Skeletal muscle satellite cell (primary cell): Measurements from ENCODE around the gene WDR5.

ENCODE experiments used
- H3K27me3 ChIP-seq: 2 replicates; pipeline ENCODE4 v1.7.0; 2013; ENCODE audit warnings: low read length; ENCODE audit not compliant: control insufficient read depth, insufficient read depth
- H3K36me3 ChIP-seq: 2 replicates; pipeline ENCODE4 v1.7.0; 2013; ENCODE audit warnings: mild to moderate bottlenecking, control low read depth, low read length; ENCODE audit not compliant: insufficient read depth
- H3K4me1 ChIP-seq: 2 replicates; pipeline ENCODE4 v1.7.0; 2013; ENCODE audit warnings: low read length; ENCODE audit not compliant: control insufficient read depth, insufficient read depth
- H3K4me2 ChIP-seq: 2 replicates; pipeline ENCODE4 v1.7.0; 2013; ENCODE audit warnings: mild to moderate bottlenecking, low read length
- H3K4me3 ChIP-seq: 2 replicates; pipeline ENCODE4 v1.7.0; 2013; ENCODE audit warnings: low read length
- H3K9ac ChIP-seq: 2 replicates; pipeline ENCODE4 v1.7.0; 2013; ENCODE audit warnings: mild to moderate bottlenecking, low read depth, low read length, moderate library complexity
- H3K9me3 ChIP-seq: replicated peaks from 2 replicates; pipeline ENCODE4 v1.7.0; 2013; ENCODE audit warnings: mild to moderate bottlenecking, control low read depth, low read length

The WDR5 gene

DNA sequence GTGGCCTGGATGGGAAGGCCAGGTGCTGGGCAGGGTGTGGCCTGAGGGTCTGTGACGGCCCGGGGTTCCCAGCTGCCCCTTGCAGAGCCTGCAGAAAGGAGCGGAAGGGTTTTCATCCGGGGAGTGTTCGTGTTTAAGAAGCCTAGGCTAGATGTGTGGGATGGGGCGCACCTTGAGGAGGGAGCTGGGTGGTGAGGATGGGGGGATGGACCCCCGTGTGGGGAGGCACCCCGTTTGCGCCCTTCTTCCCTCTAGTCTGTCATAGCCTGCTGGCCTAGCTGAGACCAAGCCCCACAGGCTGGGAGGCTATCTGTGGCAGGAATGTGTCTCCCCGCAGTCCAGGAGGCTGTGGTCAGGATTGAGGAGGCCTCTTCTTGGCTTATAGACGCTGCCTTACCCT lies 16.6 kb downstream of the WDR5 start:
- no peaks in the 10 kb centered on the region for H3K27me3 ChIP-seq
- H3K4me1 ChIP-seq: no peaks in the 10 kb centered on the region
- H3K4me3 ChIP-seq: no peak overlapping the region
- no peak overlapping the region for H3K4me2 ChIP-seq
- H3K36me3 ChIP-seq: peaks cover 98% of the 10 kb centered on the region
- no peak overlapping the region for H3K9ac ChIP-seq
- no peaks in the 10 kb centered on the region for H3K9me3 ChIP-seq

DNA sequence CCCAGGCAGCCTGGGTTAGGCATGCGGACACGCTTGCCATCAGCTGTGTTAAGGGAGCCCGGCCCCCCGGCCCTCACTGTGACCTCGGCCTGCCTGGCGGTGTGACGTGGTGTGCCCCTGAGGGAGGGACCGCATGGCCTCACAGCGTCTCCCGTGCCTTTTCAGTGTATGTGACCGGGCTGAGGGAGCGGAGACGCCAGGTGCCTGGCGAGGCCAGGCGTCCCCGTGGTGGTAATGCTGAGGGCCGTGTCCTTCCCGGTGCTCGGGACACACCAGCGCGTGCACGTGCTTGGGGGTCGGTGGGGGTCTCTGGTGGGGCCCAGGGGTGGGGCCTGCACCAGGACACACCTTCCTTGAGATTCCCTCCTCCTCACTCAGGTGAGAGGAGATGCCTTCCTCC lies 17.6 kb downstream of the WDR5 start:
- Histone ChIP-seq H3K9ac (no peak overlapping the region), H3K36me3 (peaks cover 99% of the 10 kb centered on the region), H3K4me2 (no peak overlapping the region), H3K4me3 (no peak overlapping the region), H3K4me1 (no peaks in the 10 kb centered on the region), H3K9me3 (no peaks in the 10 kb centered on the region), H3K27me3 (no peaks in the 10 kb centered on the region)

DNA sequence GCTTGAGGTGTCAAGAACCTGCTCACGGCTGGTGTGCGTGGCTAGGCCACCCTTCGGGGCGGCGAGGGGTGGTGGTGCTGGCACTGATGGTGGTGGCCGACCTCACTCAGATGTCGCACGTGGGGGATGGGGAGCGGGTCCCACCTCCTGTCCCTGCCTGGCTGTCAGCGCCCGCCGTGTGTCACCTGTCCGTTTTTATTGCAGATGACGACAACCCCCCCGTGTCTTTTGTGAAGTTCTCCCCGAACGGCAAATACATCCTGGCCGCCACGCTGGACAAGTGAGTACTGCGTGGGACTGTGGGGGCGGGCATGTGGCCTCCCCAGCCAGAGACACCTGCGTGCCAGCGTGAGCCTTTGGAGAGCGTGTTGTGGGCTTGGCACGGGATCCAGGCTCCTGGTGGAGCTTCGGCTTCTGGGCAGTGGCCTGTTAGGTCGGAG lies 18.4 kb downstream of the WDR5 start:
- H3K4me2 ChIP-seq: no peak overlapping the region
- H3K4me1 ChIP-seq: no peaks in the 10 kb centered on the region
- H3K9ac ChIP-seq: no peak overlapping the region
- H3K9me3 ChIP-seq: no peaks in the 10 kb centered on the region
- no peak overlapping the region for H3K4me3 ChIP-seq
- H3K27me3 ChIP-seq: no peaks in the 10 kb centered on the region
- peaks cover 99% of the 10 kb centered on the region for H3K36me3 ChIP-seq

DNA sequence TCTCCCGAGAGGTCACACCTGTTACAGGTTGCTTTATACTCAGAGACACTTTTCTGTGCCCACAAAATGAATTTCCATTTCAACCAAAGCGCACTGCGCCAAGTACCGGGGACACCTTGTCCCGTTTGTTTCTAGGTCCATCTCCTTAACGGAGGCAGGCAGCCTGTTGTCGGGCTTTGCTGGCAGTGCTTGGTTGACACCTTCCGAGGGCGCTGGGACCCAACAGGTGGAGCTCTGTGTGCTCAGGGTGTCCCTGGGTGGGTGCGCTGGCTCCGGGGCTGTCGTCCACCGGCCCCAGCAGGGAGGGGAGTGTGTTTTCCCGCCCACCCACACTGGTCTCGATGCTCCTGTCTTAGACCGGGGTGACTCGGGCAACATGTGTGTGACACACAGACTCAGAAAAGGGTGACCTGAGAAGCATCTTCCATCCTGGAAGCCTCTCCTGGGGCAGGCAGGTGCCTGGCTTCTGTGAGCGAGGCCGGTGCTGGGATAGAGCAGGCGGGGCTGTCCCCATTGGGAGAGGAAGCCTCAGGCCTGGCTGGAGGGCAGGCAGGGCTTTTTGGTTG lies 20.0 kb downstream of the WDR5 start:
- H3K4me3 ChIP-seq: no peak overlapping the region
- peaks cover 88% of the 10 kb centered on the region for H3K36me3 ChIP-seq

DNA sequence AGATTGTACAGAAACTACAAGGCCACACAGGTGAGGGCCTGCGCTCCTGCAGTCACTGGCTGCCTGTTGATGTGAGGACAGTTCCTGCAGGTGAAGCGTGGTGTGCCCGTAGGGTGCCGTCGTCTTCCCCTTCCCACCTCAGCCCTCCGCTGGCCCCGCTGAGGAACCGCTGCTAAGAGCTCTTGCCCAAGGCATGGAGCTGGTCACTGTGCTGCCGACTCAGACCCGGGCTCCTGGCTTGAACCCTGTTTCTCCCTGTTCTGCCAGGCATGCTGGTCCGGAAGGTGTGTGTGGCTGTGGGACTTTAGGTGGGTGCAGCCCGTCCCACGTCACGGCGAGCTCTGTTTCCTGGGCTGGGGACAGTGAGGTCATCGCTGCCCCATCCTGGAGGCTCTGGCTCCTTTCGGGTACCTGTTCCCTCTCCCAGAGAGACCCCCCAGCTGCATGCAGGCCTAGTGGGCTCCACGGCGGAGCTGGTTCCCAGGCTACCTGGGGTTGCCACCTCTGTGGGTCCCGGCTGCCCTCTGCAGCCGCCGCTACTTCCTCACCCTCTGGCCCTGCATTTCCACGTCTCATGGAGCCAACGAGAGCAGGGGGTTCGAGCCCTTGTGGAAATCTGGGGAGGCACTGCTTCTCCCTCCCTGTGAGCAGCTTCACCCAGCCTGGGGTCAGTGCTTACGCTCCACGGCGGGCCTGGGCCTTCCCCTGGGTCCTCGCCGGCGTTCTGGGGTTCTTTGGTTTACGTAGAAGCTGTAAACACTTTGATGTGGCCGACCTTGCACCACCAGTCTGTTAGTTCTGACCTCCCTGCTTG lies 20.9 kb downstream of the WDR5 start:
- H3K36me3 ChIP-seq: peaks cover 80% of the 10 kb centered on the region

More for the DNA sequence above, 20.0 kb downstream of the WDR5 start:
- Histone ChIP-seq H3K27me3 (no peaks in the 10 kb centered on the region), H3K4me1 (no peaks in the 10 kb centered on the region), H3K9me3 (no peaks in the 10 kb centered on the region), H3K9ac (no peak overlapping the region), H3K4me2 (no peak overlapping the region)

DNA sequence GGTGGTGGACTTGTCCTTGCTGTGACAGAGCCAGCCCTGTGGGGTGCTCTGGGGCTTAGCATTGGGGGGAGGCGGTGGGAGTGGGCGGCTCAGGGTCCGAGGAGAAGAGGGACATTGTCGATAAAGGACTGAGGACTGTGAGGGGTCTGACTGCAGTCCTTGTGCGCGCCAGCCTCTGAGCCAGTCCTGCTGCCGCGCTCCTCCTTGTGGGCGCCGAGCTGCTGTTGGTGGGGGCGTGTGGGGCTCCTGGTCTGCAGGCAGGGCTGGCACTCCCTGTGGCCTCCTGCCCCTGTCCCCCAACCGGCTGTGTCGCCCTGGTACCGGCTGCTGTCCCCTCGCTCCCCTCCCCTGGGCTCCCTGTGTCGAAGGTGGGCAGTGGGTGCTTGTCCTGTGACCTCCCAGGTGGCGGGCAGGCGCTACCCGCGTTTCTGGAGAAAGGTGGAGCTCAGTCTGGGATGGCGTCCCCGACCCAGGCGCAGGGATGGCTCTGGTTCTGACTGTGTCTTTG lies 21.6 kb downstream of the WDR5 start:
- no peaks in the 10 kb centered on the region for H3K4me1 ChIP-seq
- H3K27me3 ChIP-seq: no peaks in the 10 kb centered on the region
- H3K4me3 ChIP-seq: no peak overlapping the region
- H3K36me3 ChIP-seq: peaks cover 73% of the 10 kb centered on the region
- H3K9me3 ChIP-seq: no peaks in the 10 kb centered on the region
- no peak overlapping the region for H3K9ac ChIP-seq
- no peak overlapping the region for H3K4me2 ChIP-seq

More for the DNA sequence above, 20.9 kb downstream of the WDR5 start:
- no peak overlapping the region for H3K4me3 ChIP-seq
- no peaks in the 10 kb centered on the region for H3K27me3 ChIP-seq
- no peak overlapping the region for H3K4me2 ChIP-seq
- no peaks in the 10 kb centered on the region for H3K9me3 ChIP-seq
- H3K9ac ChIP-seq: no peak overlapping the region
- no peaks in the 10 kb centered on the region for H3K4me1 ChIP-seq

DNA sequence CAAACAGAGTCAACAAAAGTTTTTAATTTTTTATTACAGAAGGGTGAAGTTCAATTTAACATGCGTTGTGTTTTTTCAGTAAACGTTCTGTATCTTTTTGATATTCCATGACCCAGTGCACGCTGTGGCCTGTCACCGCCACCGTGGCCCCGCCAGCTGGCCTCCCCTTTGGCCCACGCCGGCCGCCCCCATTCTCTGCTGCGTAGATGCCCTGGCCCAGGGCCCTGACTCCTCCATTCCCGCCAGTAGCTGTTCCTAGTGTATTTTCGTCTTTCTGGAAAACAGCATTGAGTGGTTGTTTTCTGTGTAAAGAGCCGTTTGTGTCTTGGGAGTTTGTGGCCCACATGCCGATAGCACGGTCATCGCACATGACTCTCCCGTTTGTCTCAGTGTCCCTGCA lies 22.4 kb downstream of the WDR5 start:
- no peak overlapping the region for H3K4me3 ChIP-seq
- no peaks in the 10 kb centered on the region for H3K9me3 ChIP-seq
- H3K9ac ChIP-seq: no peak overlapping the region
- peaks cover 65% of the 10 kb centered on the region for H3K36me3 ChIP-seq
- H3K27me3 ChIP-seq: no peaks in the 10 kb centered on the region
- peaks cover 5% of the 10 kb centered on the region for H3K4me1 ChIP-seq
- no peak overlapping the region for H3K4me2 ChIP-seq

DNA sequence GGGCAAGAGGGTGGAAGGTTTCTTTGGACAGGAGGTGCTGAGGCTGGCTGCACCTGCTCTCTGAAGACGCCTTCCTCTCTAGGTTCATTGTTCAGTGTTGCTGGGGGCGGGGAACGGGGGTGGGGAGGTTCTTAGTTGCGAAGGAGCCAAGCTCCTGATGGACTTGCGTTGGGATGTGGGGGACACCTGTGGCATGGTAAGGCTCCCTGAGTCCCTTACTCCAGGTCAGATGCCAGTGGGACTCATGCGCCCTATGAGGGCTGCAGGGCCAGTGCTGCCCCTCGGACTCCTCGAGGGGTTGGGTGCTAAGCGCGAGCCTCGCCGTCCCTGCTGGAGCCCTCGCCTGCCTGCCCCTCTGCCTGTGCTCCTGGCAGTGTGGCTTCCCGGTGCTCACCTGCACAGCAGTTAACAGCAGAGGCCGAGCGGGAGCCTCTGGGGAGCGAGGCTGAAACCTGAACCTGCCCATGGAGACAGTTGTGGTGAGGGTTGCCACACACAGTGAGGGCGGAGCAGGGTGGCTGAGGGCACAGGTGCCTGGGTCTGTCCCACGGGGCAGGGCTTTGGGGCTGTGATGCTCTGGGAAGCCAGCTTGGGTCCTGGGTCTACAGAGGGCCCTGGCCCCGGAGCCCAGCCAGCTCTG lies 23.0 kb downstream of the WDR5 start:
- H3K36me3 ChIP-seq: peaks cover 59% of the 10 kb centered on the region
- H3K9ac ChIP-seq: no peak overlapping the region
- H3K4me3 ChIP-seq: no peak overlapping the region
- no peak overlapping the region for H3K4me2 ChIP-seq
- peaks cover 11% of the 10 kb centered on the region for H3K4me1 ChIP-seq
- H3K9me3 ChIP-seq: no peaks in the 10 kb centered on the region
- no peaks in the 10 kb centered on the region for H3K27me3 ChIP-seq

DNA sequence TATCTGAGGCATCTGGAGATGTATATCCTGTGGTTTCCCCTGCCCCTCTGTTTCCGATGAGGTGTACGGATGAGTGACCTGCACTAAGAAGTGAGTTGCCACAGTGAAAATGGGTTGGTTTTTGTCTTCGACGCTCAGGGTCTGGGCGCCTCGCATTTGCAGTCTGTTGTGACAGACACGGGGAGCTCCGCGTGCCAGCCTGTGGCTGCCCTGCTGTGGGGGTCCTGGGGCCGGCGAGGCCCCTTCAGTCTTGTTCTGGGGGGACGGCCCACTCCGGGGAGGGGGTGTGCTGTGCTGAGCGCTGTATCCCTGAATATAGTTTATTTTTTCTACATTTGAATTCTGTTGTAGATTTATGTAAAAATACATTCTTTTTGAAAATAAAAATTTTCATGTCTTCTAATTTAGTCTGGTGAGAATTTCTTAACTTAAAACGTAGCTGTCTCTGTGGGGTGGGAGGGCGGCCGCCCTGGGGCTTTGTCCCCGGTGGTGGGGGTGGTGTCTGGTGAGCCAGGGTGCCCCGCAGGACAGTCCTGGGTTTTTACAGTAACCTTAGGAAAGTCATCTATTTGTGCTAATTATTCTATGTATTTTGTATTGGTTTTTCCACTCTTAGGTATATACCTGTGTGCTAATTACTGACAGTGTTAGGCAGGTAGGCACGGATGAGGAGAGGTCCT lies 23.8 kb downstream of the WDR5 start:
- Histone ChIP-seq H3K27me3 (no peaks in the 10 kb centered on the region), H3K9me3 (no peaks in the 10 kb centered on the region), H3K4me2 (no peak overlapping the region), H3K4me1 (peaks cover 12% of the 10 kb centered on the region), H3K36me3 (peaks cover 50% of the 10 kb centered on the region), H3K4me3 (no peak overlapping the region), H3K9ac (no peak overlapping the region)

DNA sequence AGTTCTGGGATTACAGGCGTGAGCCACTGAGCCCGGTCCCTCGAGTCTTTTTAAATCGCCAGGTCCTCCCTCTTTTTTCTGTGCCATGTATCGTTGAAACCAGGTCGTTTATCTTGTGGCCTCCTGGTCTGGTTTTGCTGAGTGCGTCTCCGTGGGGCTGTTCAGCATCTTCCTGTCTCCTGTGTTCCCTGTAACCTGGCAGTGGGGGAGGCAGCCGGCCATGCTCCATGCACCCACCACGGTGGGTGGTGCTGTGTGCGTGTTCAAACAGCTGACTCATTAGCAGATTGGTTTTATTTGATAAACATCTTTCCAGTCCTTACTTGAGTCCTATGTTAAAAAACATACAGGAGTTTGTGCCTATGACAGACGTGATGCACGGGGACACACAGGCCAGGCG lies 25.8 kb downstream of the WDR5 start:
- peaks cover 12% of the 10 kb centered on the region for H3K4me1 ChIP-seq
- H3K27me3 ChIP-seq: no peaks in the 10 kb centered on the region
- no peak overlapping the region for H3K4me2 ChIP-seq
- no peak overlapping the region for H3K9ac ChIP-seq
- no peaks in the 10 kb centered on the region for H3K9me3 ChIP-seq
- peaks cover 31% of the 10 kb centered on the region for H3K36me3 ChIP-seq
- no peak overlapping the region for H3K4me3 ChIP-seq

DNA sequence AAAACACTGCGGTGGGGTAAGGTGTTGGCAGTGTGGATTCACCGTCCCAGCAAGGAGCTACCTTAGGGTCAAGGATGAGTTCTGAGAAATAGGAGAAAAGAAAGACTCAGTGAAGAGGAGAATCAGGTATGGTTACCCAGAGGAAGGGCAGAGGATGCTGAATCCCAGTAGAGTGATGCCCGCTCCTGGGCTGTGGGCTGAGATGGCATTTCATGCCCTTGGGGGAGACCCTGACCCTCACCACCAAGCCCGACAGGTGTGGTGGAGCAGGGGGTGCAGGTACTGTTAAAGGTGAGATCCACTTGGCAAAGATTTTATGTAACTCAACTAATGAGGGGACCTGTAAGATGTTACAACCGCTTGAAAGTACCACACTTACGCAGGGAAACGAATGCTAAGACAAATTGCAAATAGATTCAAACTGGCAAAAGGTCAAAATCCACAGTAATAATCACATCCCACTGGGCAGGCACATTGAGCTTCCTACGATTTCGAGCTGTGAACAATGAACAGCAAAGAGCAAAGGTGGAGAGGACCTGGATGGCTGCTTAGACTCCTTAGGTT lies 26.4 kb downstream of the WDR5 start:
- Histone ChIP-seq H3K36me3 (peaks cover 24% of the 10 kb centered on the region), H3K4me2 (no peak overlapping the region), H3K4me3 (no peak overlapping the region), H3K9ac (no peak overlapping the region), H3K9me3 (no peaks in the 10 kb centered on the region), H3K4me1 (peaks cover 12% of the 10 kb centered on the region), H3K27me3 (no peaks in the 10 kb centered on the region)
